Smooth muscle cell (in vitro differentiated cells): ENCODE measurements around the gene OR7E24. TPM values are rescaled to one million over a fixed set of nuclear protein-coding genes. Genes with fewer than 3 reads are reported as not detected.
"Not testable (repeated sequence)": the region's sequence is repeated elsewhere in the genome, so short reads cannot be mapped to it uniquely, and the experiment has no call there.

Source experiments
- DNase-seq: peaks from one replicate; lab custom pipeline; 2025; ENCODE audit not compliant: unreplicated experiment; lab: John Stamatoyannopoulos, UW
- H2AFZ ChIP-seq: fragments of 200-600 bp; sonication (generic); 2 replicates; pipeline ENCODE4 v1.6.0; 2016; ENCODE audit warnings: antibody characterized with exemption, low read depth, mild to moderate bottlenecking
- H3F3A ChIP-seq: fragments of 200-600 bp; sonication (generic); 2 replicates; pipeline ENCODE4 v1.6.0; 2017; ENCODE audit warnings: antibody characterized with exemption, low read depth
- H3K27ac ChIP-seq: fragments of 200-600 bp; sonication (generic); 2 replicates; pipeline ENCODE4 v1.5.1; 2016; ENCODE audit warnings: low read depth, mild to moderate bottlenecking
- H3K27me3 ChIP-seq: fragments of 200-600 bp; sonication (generic); 2 replicates; pipeline ENCODE4 v1.6.1; 2016; ENCODE audit warnings: low read depth, mild to moderate bottlenecking
- H3K36me3 ChIP-seq: fragments of 200-600 bp; sonication (generic); 2 replicates; pipeline ENCODE4 v1.5.1; 2016; ENCODE audit warnings: low read depth
- H3K4me1 ChIP-seq: fragments of 200-600 bp; sonication (generic); 2 replicates; pipeline ENCODE4 v1.5.1; 2016; ENCODE audit warnings: low read depth
- H3K4me2 ChIP-seq: fragments of 200-600 bp; sonication (generic); 2 replicates; pipeline ENCODE4 v1.6.0; 2016; ENCODE audit warnings: mild to moderate bottlenecking
- H3K4me3 ChIP-seq: fragments of 200-600 bp; sonication (generic); 2 replicates; pipeline ENCODE4 v1.5.1; 2016; ENCODE audit warnings: mild to moderate bottlenecking
- H3K79me2 ChIP-seq: fragments of 200-600 bp; sonication (generic); 2 replicates; pipeline ENCODE4 v1.6.0; 2016; ENCODE audit warnings: low read depth, mild to moderate bottlenecking
- H3K9ac ChIP-seq: fragments of 200-600 bp; sonication (generic); 2 replicates; pipeline ENCODE4 v1.6.0; 2016; ENCODE audit warnings: low read depth
- H3K9me3 ChIP-seq: fragments of 200-600 bp; sonication (generic); replicated peaks from 2 replicates; pipeline ENCODE4 v1.5.1; 2016; ENCODE audit warnings: low read depth
- H4K20me1 ChIP-seq: fragments of 200-600 bp; sonication (generic); 2 replicates; pipeline ENCODE4 v1.6.0; 2016; ENCODE audit warnings: low read depth
- WGBS: methylation state at CpG from one replicate; pipeline ENCODE4 v1.1.7; 2016; ENCODE audit warnings: low lambda C conversion rate; 5-methylcytosine and 5-hydroxymethylcytosine counted together
- polyA plus RNA-seq: library from polyadenylated mRNA; unstranded; fragments of >200 nt; fragmentation: Nextera tagmentation; extraction: Ambion mirVana; gene quantifications from 2 replicates; pipeline ENCODE4 v1.2.1, GENCODE V29; 2016
- total RNA-seq: library from RNA; depleted of rRNA; stranded (reverse); fragments of >200 nt; gene quantifications from 2 replicates; pipeline ENCODE4 v1.2.3, GENCODE V29; 2014
- TF ChIP-seq, protein P1 (sequence below): fragments of 200-600 bp; sonication (generic); IDR thresholded peaks from 2 replicates; pipeline ENCODE4 v1.5.1; 2017; ENCODE audit warnings: borderline replicate concordance, mild to moderate bottlenecking, antibody characterized with exemption; ENCODE audit not compliant: insufficient read depth, poor library complexity, severe bottlenecking

Gene OR7E24
- total RNA-seq (not detected in 2 replicates), polyA plus RNA-seq (not detected in 2 replicates)

DNA sequence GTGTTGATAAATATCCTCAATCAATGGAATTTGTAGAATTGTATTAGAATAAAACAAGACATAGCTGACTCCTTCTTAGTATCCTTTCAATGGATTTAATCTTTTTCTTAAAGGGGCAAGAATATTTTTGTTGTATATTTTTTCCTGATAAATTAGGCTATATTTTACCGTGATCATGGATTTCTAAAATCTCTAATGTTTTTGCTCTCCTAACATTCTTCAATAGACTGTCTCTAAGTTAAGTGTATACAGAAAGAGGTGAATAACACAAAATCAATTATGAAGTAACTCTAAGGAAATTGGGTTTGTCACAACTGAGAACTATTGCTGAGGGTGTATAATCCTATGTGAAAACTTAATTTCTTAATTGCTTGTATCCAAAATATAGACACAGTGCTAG is at the start of gene OR7E24:
TSS of gene OR7E24 (plus strand) at position 301 of the 400 bp plus-strand sequence. CDS start 114 bp downstream, outside the sequence.
- Histone ChIP-seq H3K27me3 (no peaks in the 10 kb centered on the region), H3K79me2 (no peaks in the 10 kb centered on the region), H3K9me3 (no peaks in the 10 kb centered on the region), H3K4me2 (no peak within 1 kb of the TSS), H4K20me1 (no peaks in the 10 kb centered on the region), H3K36me3 (no peaks in the 10 kb centered on the region), H3K4me1 (no peaks in the 10 kb centered on the region), H3K4me3 (no peak within 1 kb of the TSS), H3K9ac (no peak within 1 kb of the TSS), H3F3A (no peaks in the 10 kb centered on the region), H3K27ac (no peak within 1 kb of the TSS), H2AFZ (no peak within 1 kb of the TSS)
- TF ChIP-seq, protein P1, sequence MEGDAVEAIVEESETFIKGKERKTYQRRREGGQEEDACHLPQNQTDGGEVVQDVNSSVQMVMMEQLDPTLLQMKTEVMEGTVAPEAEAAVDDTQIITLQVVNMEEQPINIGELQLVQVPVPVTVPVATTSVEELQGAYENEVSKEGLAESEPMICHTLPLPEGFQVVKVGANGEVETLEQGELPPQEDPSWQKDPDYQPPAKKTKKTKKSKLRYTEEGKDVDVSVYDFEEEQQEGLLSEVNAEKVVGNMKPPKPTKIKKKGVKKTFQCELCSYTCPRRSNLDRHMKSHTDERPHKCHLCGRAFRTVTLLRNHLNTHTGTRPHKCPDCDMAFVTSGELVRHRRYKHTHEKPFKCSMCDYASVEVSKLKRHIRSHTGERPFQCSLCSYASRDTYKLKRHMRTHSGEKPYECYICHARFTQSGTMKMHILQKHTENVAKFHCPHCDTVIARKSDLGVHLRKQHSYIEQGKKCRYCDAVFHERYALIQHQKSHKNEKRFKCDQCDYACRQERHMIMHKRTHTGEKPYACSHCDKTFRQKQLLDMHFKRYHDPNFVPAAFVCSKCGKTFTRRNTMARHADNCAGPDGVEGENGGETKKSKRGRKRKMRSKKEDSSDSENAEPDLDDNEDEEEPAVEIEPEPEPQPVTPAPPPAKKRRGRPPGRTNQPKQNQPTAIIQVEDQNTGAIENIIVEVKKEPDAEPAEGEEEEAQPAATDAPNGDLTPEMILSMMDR: no peak
- WGBS: 74% methylated on average over 1 of the region's 1 CpG
- DNase-seq: no peak

GRCh38 chr19:9205501-9206113 is 45.1 kb upstream of the OR7E24 start:
- peak overlapping the region; percentile 28 for H3K4me3 ChIP-seq

GRCh38 chr19:9219489-9219888 is 31.2 kb upstream of the OR7E24 start, which contains the start of gene OR7D4:
Gene OR7D4 (minus strand): TSS chr19:9219589. CDS start chr19:9214837, 4,752 bp downstream.
- Histone ChIP-seq H3K4me2 (no peak within 1 kb of the TSS), H3K27ac (no peak within 1 kb of the TSS), H3K79me2 (no peaks in the 10 kb centered on the region), H3K27me3 (no peaks in the 10 kb centered on the region), H3K9ac (no peak within 1 kb of the TSS), H3K4me3 (no peak within 1 kb of the TSS), H3F3A (no peaks in the 10 kb centered on the region), H2AFZ (no peak within 1 kb of the TSS), H3K4me1 (no peaks in the 10 kb centered on the region), H3K36me3 (no peaks in the 10 kb centered on the region), H4K20me1 (no peaks in the 10 kb centered on the region), H3K9me3 (peaks cover 3% of the 10 kb centered on the region)
- WGBS: 68% methylated on average over 3 of the region's 3 CpGs
- no peak for DNase-seq
- TF ChIP-seq, protein P1: no peak

More at GRCh38 chr19:9205501-9206113, 45.1 kb upstream of the OR7E24 start:
- Histone ChIP-seq H3K4me1 (no peaks in the 10 kb centered on the region), H3K36me3 (no peaks in the 10 kb centered on the region), H3K9me3 (no peaks in the 10 kb centered on the region), H2AFZ (peak overlapping the region; percentile 84), H3K79me2 (no peaks in the 10 kb centered on the region), H4K20me1 (no peaks in the 10 kb centered on the region), H3F3A (no peaks in the 10 kb centered on the region), H3K4me2 (peak overlapping the region; percentile 81), H3K27ac (no peak overlapping the region), H3K27me3 (no peaks in the 10 kb centered on the region), H3K9ac (no peak overlapping the region)
- TF ChIP-seq, protein P1: peak; percentile 81
- WGBS: 44% methylated on average over 13 of the region's 13 CpGs
- DNase-seq: peak; percentile 3

DNA sequence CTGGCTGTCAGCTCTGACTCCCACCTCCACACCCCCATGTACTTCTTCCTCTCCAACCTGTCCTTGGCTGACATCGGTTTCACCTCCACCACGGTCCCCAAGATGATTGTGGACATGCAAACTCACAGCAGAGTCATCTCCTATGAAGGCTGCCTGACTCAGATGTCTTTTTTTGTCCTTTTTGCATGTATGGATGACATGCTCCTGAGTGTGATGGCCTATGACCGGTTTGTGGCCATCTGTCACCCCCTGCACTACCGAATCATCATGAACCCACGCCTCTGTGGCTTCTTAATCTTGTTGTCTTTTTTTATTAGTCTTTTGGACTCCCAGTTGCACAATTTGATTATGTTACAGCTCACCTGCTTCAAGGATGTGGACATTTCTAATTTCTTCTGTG is 506 bp downstream of the OR7E24 start:
- no peak overlapping the region for H3K27ac ChIP-seq
- no peaks in the 10 kb centered on the region for H3K36me3 ChIP-seq
- no peak overlapping the region for H2AFZ ChIP-seq
- TF ChIP-seq, protein P1: no peak
- no peaks in the 10 kb centered on the region for H3K9me3 ChIP-seq
- no peaks in the 10 kb centered on the region for H3F3A ChIP-seq
- no peaks in the 10 kb centered on the region for H3K4me1 ChIP-seq
- 70% methylated on average over 5 of the region's 5 CpGs for WGBS
- DNase-seq: no peak
- no peak overlapping the region for H3K9ac ChIP-seq
- no peak overlapping the region for H3K4me3 ChIP-seq
- H3K27me3 ChIP-seq: no peaks in the 10 kb centered on the region
- H3K4me2 ChIP-seq: no peak overlapping the region
- no peaks in the 10 kb centered on the region for H4K20me1 ChIP-seq
- H3K79me2 ChIP-seq: no peaks in the 10 kb centered on the region

DNA sequence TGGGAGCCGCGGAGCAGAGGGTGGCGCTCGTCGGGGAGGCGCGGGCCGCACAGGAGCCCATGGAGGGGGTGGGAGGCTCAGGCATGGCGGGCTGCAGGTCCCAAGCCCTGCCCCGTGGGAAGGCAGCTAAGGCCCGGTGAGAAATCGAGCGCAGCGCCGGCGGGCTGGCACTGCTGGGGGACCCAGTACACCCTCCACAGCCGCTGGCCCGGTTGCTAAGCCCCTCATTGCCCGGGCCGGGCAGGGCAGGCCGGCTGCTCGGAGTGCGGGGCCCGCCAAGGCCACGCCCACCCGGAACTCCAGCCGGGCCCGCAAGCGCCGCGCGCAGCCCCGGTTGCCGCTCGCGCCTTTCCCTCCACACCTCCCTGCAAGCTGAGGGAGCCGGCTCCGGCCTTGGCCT is 32.8 kb downstream of the OR7E24 start:
- not testable (repeated sequence) for H2AFZ ChIP-seq, H3K9me3 ChIP-seq, H3K9ac ChIP-seq, H3K4me3 ChIP-seq, H4K20me1 ChIP-seq, H3K4me1 ChIP-seq, H3K4me2 ChIP-seq, H3K27ac ChIP-seq, H3F3A ChIP-seq, DNase-seq, H3K27me3 ChIP-seq, H3K79me2 ChIP-seq, H3K36me3 ChIP-seq
- 96% methylated on average over 38 of the region's 38 CpGs for WGBS
